Loucy (cell line): ENCODE data around the gene POLD3.

Source experiments
- EZH2phosphoT487 ChIP-seq: fragments of 200-600 bp; IDR thresholded peaks from 2 replicates; pipeline ENCODE4 v1.6.1; 2018; ENCODE audit warnings: antibody characterized with exemption, mild to moderate bottlenecking, moderate library complexity, borderline replicate concordance
- TF ChIP-seq, protein P1 (sequence below): fragments of 200-600 bp; sonication (generic); conservative IDR thresholded peaks from 2 replicates; pipeline ENCODE4 v1.5.1; 2014; ENCODE audit warnings: mild to moderate bottlenecking, antibody characterized with exemption, low read length

- TF ChIP-seq, protein P1, sequence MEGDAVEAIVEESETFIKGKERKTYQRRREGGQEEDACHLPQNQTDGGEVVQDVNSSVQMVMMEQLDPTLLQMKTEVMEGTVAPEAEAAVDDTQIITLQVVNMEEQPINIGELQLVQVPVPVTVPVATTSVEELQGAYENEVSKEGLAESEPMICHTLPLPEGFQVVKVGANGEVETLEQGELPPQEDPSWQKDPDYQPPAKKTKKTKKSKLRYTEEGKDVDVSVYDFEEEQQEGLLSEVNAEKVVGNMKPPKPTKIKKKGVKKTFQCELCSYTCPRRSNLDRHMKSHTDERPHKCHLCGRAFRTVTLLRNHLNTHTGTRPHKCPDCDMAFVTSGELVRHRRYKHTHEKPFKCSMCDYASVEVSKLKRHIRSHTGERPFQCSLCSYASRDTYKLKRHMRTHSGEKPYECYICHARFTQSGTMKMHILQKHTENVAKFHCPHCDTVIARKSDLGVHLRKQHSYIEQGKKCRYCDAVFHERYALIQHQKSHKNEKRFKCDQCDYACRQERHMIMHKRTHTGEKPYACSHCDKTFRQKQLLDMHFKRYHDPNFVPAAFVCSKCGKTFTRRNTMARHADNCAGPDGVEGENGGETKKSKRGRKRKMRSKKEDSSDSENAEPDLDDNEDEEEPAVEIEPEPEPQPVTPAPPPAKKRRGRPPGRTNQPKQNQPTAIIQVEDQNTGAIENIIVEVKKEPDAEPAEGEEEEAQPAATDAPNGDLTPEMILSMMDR, result no peak
- no peak for TF ChIP-seq EZH2phosphoT487
These were observed 15.2 kb upstream of the POLD3 start for GRCh38 chr11:74577181-74577580.
